Stimulated activated CD8-positive, alpha-beta memory T cell treated with anti-CD3 and anti-CD28 coated beads, Interleukin-7, amount 100 ng/mL, for 4 hours (primary cell): ENCODE results near the gene TIE1.
"Not testable (repeated sequence)": the region's sequence is repeated elsewhere in the genome, so short reads cannot be mapped to it uniquely, and the experiment has no call there.

Experiments used
- DNase-seq, 2 donors: peaks; one replicate each; pipeline ENCODE4 v3.0.0-alpha.2; 2020; ENCODE audit warnings: low read depth in 2 of 2

TIE1 gene

GRCh38 chr1:43363283-43363934 is 62.6 kb downstream of the TIE1 start:
- no peak for DNase-seq

- no peak for DNase-seq
Observed at GRCh38 chr1:43363935-43364525, 63.2 kb downstream of the TIE1 start.

GRCh38 chr1:43365678-43366077 is 64.9 kb downstream of the TIE1 start:
- no peak for DNase-seq

- DNase-seq = no peak
Observed at GRCh38 chr1:43366179-43366578, 65.4 kb downstream of the TIE1 start.

- no peak for DNase-seq
Observed at GRCh38 chr1:43366601-43367025, 65.8 kb downstream of the TIE1 start.

- peak in 1 of 2 donors; percentile 33 for DNase-seq
Observed at GRCh38 chr1:43367026-43367903, 66.5 kb downstream of the TIE1 start.

- DNase-seq = peak; percentile 62 to 86
Observed at GRCh38 chr1:43367904-43368645, 67.3 kb downstream of the TIE1 start, which contains the start of gene ELOVL1. TSS of gene ELOVL1 (minus strand) at chr1:43368011. CDS start at chr1:43365609, 2,402 bp downstream.

- DNase-seq = no peak
Observed at GRCh38 chr1:43368646-43369020, 67.9 kb downstream of the TIE1 start.

GRCh38 chr1:43369779-43370178 is 69.0 kb downstream of the TIE1 start:
- DNase-seq = not testable (repeated sequence)

- no peak for DNase-seq
Observed at GRCh38 chr1:43370564-43370963, 69.8 kb downstream of the TIE1 start.

- no peak for DNase-seq
Observed at GRCh38 chr1:43372172-43372571, 71.4 kb downstream of the TIE1 start.
